ENCODE results near the gene C20orf204. TPM values are rescaled to one million over a fixed set of nuclear protein-coding genes. Genes with fewer than 3 reads are reported as not detected.

C20orf204 gene
- 1 to 10 TPM in 1 of 4 donors, under 1 TPM in 2, not detected in 1; 0.40 to 1.6 (median 0.58) TPM for total RNA-seq

DNA sequence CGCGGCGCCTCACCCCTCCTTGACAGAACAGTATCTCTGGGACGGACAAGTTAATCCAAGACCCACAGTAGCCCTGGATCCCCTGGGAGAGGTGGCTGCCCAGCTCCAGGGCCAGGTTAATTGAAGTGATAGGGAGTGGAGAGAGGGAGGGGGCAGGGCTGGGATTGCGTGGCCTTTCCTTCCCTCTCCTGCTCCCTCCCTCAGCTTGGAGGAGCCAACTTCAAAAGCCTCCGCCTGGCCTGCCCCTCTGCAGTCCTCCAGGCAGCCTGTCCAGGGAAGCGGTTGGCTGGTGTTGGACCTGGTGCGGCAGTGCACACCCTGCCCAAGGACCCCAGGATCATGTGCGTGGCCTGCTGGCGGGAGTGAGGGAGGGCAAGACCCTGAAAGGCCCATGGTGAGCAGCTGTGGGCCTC, at the start of gene C20orf204:
Gene C20orf204, plus strand, starts transcription at position 250 of the 413 bp plus-strand sequence. Its CDS starts 142 bp downstream, at position 392.
- 100% methylated on average over 1 of the region's 10 CpGs; no CpG with 5 or more reads in 1 of the 2 donors for WGBS, 2 donors (ENCODE audit: low coverage in 1 of 2)
- peaks cover 0 to 37% (median 15%) of the 10 kb centered on the region in 3 donors for H3K4me1 ChIP-seq
- TF ChIP-seq POLR2A (IDR thresholded peaks at IDR 0.05): no peak
- no peak within 1 kb of the TSS for H3K4me3 ChIP-seq
- no peak within 1 kb of the TSS for H3K27ac ChIP-seq
- H3K36me3 ChIP-seq: peaks cover 0 to 51% of the 10 kb centered on the region in 2 donors
- H3K27me3 ChIP-seq: peaks cover 56% of the 10 kb centered on the region
- H3K9me3 ChIP-seq: no peaks in the 10 kb centered on the region
- ATAC-seq: no peak

GRCh38 chr20:64000906-64001305, 35.1 kb upstream of the C20orf204 start:
- Histone ChIP-seq H3K27ac (no peak overlapping the region), H3K4me1 (peaks cover 0 to 12% (median 0%) of the 10 kb centered on the region in 3 donors), H3K4me3 (no peak overlapping the region), H3K36me3 (peaks cover 2 to 100% of the 10 kb centered on the region in 2 donors), H3K9me3 (no peaks in the 10 kb centered on the region), H3K27me3 (no peaks in the 10 kb centered on the region)
- WGBS, 2 donors (ENCODE audit: low coverage in 1 of 2): 81% methylated on average over 10 of the region's 12 CpGs; no CpG with 5 or more reads in 1 of the 2 donors
- TF ChIP-seq POLR2A (IDR thresholded peaks at IDR 0.05): no peak
- TF ChIP-seq POLR2AphosphoS5 (IDR thresholded peaks at IDR 0.05): no peak
- no peak for TF ChIP-seq CTCF (IDR thresholded peaks at IDR 0.05)
- TF ChIP-seq EP300 (IDR thresholded peaks at IDR 0.05): no peak
- ATAC-seq: no peak

DNA sequence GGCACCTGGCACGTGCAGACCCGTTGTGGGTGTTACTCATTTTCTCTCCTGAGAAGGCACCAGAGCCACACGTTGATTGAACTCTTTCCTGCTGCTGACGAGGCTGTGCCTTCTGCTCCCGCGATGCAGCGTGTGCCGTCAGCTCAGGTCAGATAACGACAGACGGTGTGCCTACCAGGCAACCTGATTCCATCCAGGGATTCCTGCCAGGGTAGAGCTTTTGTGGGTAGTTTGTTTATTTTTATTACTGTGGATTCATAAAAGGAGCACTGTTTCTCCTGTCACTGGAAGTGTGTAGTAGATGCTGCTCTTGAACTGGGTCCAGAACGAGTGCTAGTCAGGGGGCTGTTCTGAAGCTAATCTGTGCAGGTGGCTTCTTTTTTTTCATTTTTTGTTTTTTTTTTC, 34.4 kb upstream of the C20orf204 start:
- Histone ChIP-seq H3K9me3 (no peaks in the 10 kb centered on the region), H3K36me3 (peaks cover 0 to 100% of the 10 kb centered on the region in 2 donors), H3K4me3 (no peak overlapping the region), H3K27ac (no peak overlapping the region), H3K4me1 (peaks cover 0 to 15% (median 0%) of the 10 kb centered on the region in 3 donors), H3K27me3 (no peaks in the 10 kb centered on the region)
- 55 to 57% methylated on average over 3 to 8 of the region's 11 CpGs for WGBS, 2 donors (ENCODE audit: low coverage in 1 of 2)
- TF ChIP-seq EP300 (IDR thresholded peaks at IDR 0.05): no peak
- no peak for TF ChIP-seq POLR2AphosphoS5 (IDR thresholded peaks at IDR 0.05)
- TF ChIP-seq CTCF (IDR thresholded peaks at IDR 0.05): no peak
- TF ChIP-seq POLR2A (IDR thresholded peaks at IDR 0.05): no peak
- ATAC-seq: no peak

DNA sequence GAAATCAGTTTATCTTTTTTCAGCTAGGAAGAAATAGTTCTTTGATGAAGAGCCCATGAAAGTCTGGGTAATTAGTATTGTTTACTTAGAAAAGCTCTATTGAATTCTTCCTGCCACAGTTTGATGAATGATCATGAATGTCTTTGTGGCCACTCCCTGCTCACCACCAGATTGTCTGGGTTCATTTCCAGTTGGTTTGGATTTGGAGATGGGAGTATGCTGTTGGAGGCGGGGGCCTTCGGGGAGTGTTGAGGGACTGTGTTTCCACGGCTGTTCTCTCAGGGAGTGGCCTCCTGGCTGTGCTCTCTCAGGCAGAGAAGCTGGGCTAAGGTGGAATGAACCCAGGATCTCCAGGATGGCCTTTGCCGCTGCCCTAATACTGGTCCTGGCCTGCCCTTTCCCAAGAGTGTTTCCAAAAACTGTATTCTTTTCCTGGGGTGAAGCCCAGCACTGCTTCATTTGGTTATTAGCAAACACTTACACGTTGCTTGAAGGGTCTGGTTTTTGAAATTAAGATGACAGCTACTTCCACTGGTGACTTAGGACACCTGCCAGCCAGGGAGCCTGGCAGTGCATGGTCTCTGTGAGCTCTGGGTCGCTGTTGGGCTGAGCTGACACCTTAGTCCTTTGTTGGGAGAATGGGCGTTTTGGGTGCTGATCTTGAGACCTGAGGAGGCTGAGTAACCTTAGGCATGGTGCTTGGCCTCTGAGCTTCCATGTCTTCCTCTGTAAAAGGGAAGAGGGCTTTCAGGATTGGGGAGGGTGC, 31.8 kb upstream of the C20orf204 start:
- H3K9me3 ChIP-seq: no peaks in the 10 kb centered on the region
- no peak for ATAC-seq
- 62 to 83% methylated on average over 3 to 4 of the region's 7 CpGs for WGBS, 2 donors (ENCODE audit: low coverage in 1 of 2)
- H3K27me3 ChIP-seq: no peaks in the 10 kb centered on the region
- TF ChIP-seq POLR2A (IDR thresholded peaks at IDR 0.05): no peak
- no peak for TF ChIP-seq EP300 (IDR thresholded peaks at IDR 0.05)
- TF ChIP-seq POLR2AphosphoS5 (IDR thresholded peaks at IDR 0.05): no peak
- TF ChIP-seq CTCF (IDR thresholded peaks at IDR 0.05): no peak
- H3K27ac ChIP-seq: no peak overlapping the region
- peaks cover 0 to 19% (median 0%) of the 10 kb centered on the region in 3 donors for H3K4me1 ChIP-seq
- no peak overlapping the region for H3K4me3 ChIP-seq
- peaks cover 0 to 100% of the 10 kb centered on the region in 2 donors for H3K36me3 ChIP-seq

DNA sequence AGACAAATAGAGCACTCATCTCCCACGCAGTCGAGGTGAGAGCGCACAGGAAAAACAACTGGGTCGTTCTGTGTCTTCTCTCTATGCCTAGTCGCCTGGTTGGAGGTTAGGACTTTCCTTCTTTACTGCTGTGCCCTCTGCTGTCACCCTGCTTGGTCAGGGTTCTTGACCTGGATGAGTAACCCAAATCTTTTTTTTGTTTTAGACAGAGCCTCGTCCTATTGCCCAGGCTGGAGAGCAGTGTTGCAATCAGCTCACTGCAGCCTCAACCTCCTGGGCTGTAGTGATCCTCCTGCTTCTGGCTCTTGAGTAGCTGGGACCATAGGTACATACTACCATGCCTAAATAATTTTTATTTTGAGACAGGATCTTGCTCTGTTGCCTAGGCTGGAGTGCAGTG, 30.6 kb upstream of the C20orf204 start:
- 76 to 91% methylated on average over 4 to 6 of the region's 6 CpGs for WGBS, 2 donors (ENCODE audit: low coverage in 1 of 2)

More for the DNA sequence above, 30.6 kb upstream of the C20orf204 start:
- no peak for ATAC-seq
- no peak for TF ChIP-seq CTCF (IDR thresholded peaks at IDR 0.05)
- no peak for TF ChIP-seq POLR2AphosphoS5 (IDR thresholded peaks at IDR 0.05)
- TF ChIP-seq EP300 (IDR thresholded peaks at IDR 0.05): no peak
- TF ChIP-seq POLR2A (IDR thresholded peaks at IDR 0.05): no peak
- H3K9me3 ChIP-seq: no peaks in the 10 kb centered on the region
- H3K36me3 ChIP-seq: peaks cover 0 to 100% of the 10 kb centered on the region in 2 donors
- peaks cover 0 to 19% (median 0%) of the 10 kb centered on the region in 3 donors for H3K4me1 ChIP-seq
- no peaks in the 10 kb centered on the region for H3K27me3 ChIP-seq
- H3K4me3 ChIP-seq: no peak overlapping the region
- no peak overlapping the region for H3K27ac ChIP-seq
